HG03097 (cell line): Measurements from ENCODE around the gene SPTLC2.

Source experiments
- ATAC-seq: cut with Tn5 transposase; IDR thresholded peaks from one replicate; pipeline ENCODE4 v1.9.1; 2021; ENCODE audit not compliant: unreplicated experiment, low FRiP score

Gene SPTLC2

GRCh38 chr14:77625360-77625759 lies 8.9 kb upstream of the SPTLC2 start:
- no peak for ATAC-seq

GRCh38 chr14:77623201-77623600 lies 6.8 kb upstream of the SPTLC2 start:
- no peak for ATAC-seq

GRCh38 chr14:77622366-77622961 lies 6.0 kb upstream of the SPTLC2 start:
- no peak for ATAC-seq

- no peak for ATAC-seq
These were observed 3.9 kb upstream of the SPTLC2 start for GRCh38 chr14:77620222-77620870.

GRCh38 chr14:77618381-77618970 lies 2.0 kb upstream of the SPTLC2 start:
- ATAC-seq = no peak

GRCh38 chr14:77616133-77616453 lies 344 bp downstream of the SPTLC2 start:
- ATAC-seq = peak; percentile 25

GRCh38 chr14:77615361-77616132 lies 890 bp downstream of the SPTLC2 start:
- ATAC-seq = no peak

GRCh38 chr14:77613201-77613600 lies 3.2 kb downstream of the SPTLC2 start:
- no peak for ATAC-seq

- no peak for ATAC-seq
These were observed 4.3 kb downstream of the SPTLC2 start for GRCh38 chr14:77612011-77612620.

- no peak for ATAC-seq
These were observed 5.9 kb downstream of the SPTLC2 start for GRCh38 chr14:77610553-77610952.

GRCh38 chr14:77609922-77610321 lies 6.5 kb downstream of the SPTLC2 start:
- ATAC-seq = no peak

- no peak for ATAC-seq
These were observed 8.6 kb downstream of the SPTLC2 start for GRCh38 chr14:77607741-77608302.

GRCh38 chr14:77605392-77605972 lies 11.0 kb downstream of the SPTLC2 start:
- no peak for ATAC-seq

GRCh38 chr14:77603654-77604255 lies 12.7 kb downstream of the SPTLC2 start:
- ATAC-seq = no peak

- ATAC-seq = no peak
These were observed 13.4 kb downstream of the SPTLC2 start for GRCh38 chr14:77603031-77603430.

- ATAC-seq = no peak
These were observed 14.4 kb downstream of the SPTLC2 start for GRCh38 chr14:77601846-77602619.

- ATAC-seq = no peak
These were observed 16.5 kb downstream of the SPTLC2 start for GRCh38 chr14:77599889-77600288.

GRCh38 chr14:77598366-77599070 lies 17.9 kb downstream of the SPTLC2 start:
- ATAC-seq = no peak

- peak; percentile 37 for ATAC-seq
These were observed 22.9 kb downstream of the SPTLC2 start for GRCh38 chr14:77593501-77593961.
